ENCODE results near the gene A3GALT2. TPM values are rescaled to one million over a fixed set of nuclear protein-coding genes. Genes with fewer than 3 reads are reported as not detected.

Gene A3GALT2
- total RNA-seq, 2 donors from 2014 or later: 0.24 TPM; not detected in 1

DNA sequence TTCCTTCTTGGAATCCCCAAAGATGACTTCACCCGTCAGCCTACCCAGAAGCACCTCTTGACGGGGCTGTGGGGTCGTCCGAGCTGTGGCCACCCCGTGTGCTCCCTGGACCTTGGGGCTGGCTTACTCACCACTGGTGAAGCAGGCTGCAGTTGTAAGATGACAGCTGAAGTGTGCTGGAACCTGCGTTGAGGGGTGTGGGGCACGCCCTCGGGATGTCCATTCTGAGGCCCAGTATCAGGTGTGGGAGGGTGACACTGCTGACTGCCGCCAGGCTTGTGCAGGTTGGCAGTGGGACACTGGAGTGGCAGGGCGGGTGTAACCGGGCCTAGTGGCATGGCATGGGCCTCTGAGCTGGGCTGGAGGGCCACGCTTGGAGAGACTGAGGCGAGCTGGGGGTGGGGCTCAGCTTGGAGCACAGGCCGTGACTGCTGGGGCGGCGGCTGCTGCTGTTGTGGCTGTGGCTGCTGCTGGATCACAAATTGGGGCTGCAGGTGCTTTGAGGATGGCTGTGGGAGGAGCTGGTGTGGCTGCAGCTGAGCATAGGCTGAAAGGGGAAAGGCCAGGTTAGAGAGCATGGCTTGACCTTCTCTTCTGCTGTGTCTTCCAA lies 33.9 kb upstream of the A3GALT2 start:
- intact Hi-C loops (cut with DNase I): no loop called here
- ATAC-seq: no peak
- DNase-seq: no peak

- DNase-seq (no peak), ATAC-seq (no peak)
- intact Hi-C loops (cut with DNase I): no loop called here
These were observed 32.6 kb upstream of the A3GALT2 start for GRCh38 chr1:33353531-33353930.

DNA sequence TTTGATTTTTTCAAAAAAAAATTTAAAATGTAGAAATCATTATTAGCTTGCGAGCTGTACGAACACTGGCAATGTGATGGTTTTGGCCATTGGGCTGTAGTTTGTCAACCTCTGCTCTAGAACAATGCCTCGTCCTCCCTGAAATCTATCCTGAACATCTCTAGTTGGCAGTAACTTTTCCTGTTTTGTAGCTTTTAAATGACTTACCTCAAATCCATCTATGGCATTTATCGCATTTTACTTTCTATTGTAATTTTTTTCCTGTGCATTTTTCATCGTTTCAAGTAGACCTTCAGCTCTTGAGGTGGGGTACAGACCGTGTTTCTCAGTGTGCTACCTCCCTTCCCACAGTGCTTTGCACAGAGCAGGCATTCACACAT lies 30.4 kb upstream of the A3GALT2 start:
- ATAC-seq: no peak
- intact Hi-C loops (cut with DNase I): no loop called here
- DNase-seq: no peak

- no peak for ATAC-seq
- intact Hi-C loops (cut with DNase I): no loop called here
- no peak for DNase-seq
These were observed 29.8 kb upstream of the A3GALT2 start for GRCh38 chr1:33350611-33351280.

- peak; percentile 94 for DNase-seq
- intact Hi-C loops (cut with DNase I): no loop called here
- peak; percentile 89 to 93 for ATAC-seq
These were observed 29.1 kb upstream of the A3GALT2 start for GRCh38 chr1:33349778-33350610.

DNA sequence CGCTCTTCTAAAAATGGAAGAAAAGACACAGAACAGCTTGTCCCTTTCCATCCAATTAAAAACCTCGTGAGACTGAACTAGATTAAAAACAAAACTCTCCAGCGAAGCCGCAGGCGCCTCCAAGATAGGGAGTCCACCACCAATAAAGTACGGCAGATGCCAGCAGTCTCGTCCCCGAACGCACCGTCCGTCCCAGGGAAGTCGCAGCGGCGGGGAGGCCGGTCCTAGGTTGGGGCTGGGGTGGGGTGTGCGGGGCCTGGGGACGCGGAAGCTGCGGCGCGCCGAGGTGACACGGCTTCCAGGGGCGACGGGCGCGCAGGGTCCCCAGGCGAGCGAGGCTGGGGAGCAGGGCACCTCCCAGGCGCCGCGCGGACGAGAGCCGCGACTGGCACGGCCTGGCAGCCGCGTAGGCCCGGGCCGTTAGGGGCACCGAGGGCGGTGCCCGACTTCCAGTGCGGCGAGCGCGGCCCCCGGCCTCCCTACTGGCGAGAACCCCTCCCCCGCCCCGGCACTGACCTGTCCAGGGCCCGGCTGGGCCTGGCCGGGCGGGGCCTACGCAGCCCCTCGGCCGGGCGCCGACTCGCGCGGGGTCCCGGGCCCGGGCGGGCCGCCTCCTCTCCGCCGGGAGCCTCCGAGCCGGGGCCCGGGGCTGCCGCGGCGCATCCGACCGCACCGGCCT lies 28.3 kb upstream of the A3GALT2 start:
- peak; percentile 71 for DNase-seq
- peak; percentile 29 to 49 for ATAC-seq
- intact Hi-C loops (cut with DNase I): no loop called here

DNA sequence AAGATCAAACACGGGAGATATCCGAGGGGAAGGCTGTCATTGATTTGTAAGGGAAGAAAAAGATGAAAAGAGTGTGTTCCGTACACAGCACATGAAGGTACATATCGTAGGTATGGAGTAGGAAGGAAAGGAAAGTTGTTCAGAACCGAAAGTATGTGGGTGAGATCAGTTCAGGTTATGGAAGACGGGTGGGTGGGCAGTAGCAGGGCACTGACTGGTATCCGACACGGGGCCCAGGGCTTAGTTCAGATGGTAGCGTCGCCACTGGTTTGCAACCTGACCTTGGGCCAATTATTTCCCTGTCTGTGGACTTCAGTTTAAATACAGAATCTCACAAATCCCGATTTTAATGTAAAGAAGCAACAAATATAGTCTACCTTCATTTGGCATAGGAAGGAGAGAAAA lies 27.8 kb upstream of the A3GALT2 start:
- DNase-seq: no peak
- intact Hi-C loops (cut with DNase I): no loop called here
- peak in 1 of 2 donors; percentile 4 for ATAC-seq

DNA sequence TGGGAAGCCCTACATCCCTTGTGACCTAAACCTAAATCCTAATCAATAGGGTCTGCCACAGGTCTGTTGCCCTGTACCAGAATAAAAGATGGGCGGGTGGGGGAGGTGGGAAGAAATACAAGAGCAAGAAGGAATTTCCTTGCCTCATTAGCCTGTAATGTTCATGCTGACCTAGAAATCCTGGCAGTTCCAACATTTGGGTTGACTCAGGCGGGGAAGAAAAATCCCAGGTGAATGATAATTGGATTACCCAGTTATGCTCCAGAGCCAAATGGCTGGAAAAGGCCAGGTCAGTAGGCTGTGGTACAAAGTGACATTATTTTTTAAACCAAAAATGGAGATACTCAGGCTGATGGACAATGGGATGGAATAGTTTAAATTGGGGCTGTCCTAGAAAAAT lies 27.3 kb upstream of the A3GALT2 start:
- intact Hi-C loops (cut with DNase I): no loop called here
- DNase-seq (no peak), ATAC-seq (no peak)

- peak in 1 of 2 donors; percentile 38 for ATAC-seq
- DNase-seq: peak; percentile 75
- intact Hi-C loops (cut with DNase I): no loop called here
These were observed 26.7 kb upstream of the A3GALT2 start for GRCh38 chr1:33347650-33347992.

DNA sequence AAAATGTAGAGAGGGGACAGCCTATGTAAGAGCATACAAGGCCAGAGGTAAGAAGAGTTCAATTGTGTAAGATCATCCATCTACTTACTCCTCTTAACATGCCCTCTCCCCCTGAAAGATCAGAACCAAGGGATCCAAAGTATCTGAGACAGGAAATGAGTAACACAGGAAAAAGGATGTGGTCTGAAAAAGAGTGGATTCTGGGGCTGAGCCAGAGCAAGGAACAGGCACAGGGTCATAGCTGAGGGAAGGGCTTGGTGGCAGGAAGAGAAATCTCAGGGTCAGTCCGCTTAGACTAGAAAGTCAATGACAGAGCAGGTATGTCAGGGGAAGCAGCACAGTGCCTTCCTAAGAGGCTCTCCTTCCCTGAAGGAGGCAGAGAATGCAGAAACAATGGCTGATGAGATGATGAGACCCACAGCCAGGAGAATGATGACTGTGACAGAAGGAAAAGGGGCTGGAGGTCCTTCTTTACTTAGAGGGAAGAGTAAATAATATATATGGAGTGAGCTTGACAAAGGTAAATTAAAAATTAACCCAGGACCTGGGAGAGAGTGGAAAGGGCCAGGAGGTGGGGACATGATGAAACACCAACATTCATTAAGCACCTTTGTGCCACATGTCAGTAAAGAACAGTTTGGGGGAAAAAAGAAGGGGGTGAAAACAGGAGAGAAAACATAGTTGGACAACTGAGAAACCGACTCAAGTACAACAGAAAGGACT lies 26.2 kb upstream of the A3GALT2 start:
- DNase-seq: peak; percentile 81
- peak; percentile 6 to 47 for ATAC-seq
- intact Hi-C loops (cut with DNase I): no loop called here

GRCh38 chr1:33346533-33346926 lies 25.6 kb upstream of the A3GALT2 start:
- no peak for DNase-seq
- intact Hi-C loops (cut with DNase I): no loop called here
- ATAC-seq: no peak

- DNase-seq (no peak), ATAC-seq (no peak)
- intact Hi-C loops (cut with DNase I): no loop called here
These were observed 24.1 kb upstream of the A3GALT2 start for GRCh38 chr1:33344896-33345560.

DNA sequence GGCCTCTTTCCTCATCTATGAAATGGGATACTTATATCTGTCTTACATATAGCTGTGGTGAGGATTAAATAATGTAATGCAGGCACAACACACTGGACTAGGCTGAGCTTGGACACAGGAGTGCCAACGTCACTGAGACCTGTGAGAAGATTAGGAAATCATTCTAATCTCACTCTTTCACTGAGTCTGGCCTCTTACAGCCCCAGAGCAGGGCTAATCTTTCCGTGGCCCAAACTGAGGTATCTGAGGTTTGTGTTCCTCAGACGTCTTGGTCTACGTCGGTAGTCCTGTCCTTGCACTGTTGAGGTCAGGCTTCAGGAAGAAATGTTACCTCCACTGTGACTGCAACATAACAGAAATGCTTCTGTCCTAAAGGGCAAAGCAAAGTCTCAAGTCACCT lies 22.6 kb upstream of the A3GALT2 start:
- DNase-seq (no peak), ATAC-seq (no peak)
- intact Hi-C loops (cut with DNase I): no loop called here

GRCh38 chr1:33342041-33342723 lies 21.3 kb upstream of the A3GALT2 start:
- ATAC-seq (peak; percentile 42 to 67), DNase-seq (peak; percentile 77)
- intact Hi-C loops (cut with DNase I): no loop called here

GRCh38 chr1:33341190-33341589 lies 20.3 kb upstream of the A3GALT2 start:
- intact Hi-C loops (cut with DNase I): no loop called here
- DNase-seq: no peak
- no peak for ATAC-seq

- intact Hi-C loops (cut with DNase I): no loop called here
- no peak for DNase-seq
- ATAC-seq: peak in 1 of 2 donors; percentile 23
These were observed 18.5 kb upstream of the A3GALT2 start for GRCh38 chr1:33339413-33339812.

- peak; percentile 61 to 62 for ATAC-seq
- intact Hi-C loops (cut with DNase I): no loop called here
- DNase-seq: peak; percentile 69
These were observed 17.7 kb upstream of the A3GALT2 start for GRCh38 chr1:33338440-33339211.
